GM21576 (cell line): Measurements from ENCODE around the gene APOC3.
A peak's percentile ranks its signal among the peaks of the same experiment; 100 is the strongest.

ENCODE experiments used
- ATAC-seq: cut with Tn5 transposase; IDR thresholded peaks from one replicate; pipeline ENCODE4 v1.9.1; 2021; ENCODE audit warnings: mild to moderate bottlenecking, moderate library complexity; ENCODE audit not compliant: unreplicated experiment

APOC3 gene

DNA sequence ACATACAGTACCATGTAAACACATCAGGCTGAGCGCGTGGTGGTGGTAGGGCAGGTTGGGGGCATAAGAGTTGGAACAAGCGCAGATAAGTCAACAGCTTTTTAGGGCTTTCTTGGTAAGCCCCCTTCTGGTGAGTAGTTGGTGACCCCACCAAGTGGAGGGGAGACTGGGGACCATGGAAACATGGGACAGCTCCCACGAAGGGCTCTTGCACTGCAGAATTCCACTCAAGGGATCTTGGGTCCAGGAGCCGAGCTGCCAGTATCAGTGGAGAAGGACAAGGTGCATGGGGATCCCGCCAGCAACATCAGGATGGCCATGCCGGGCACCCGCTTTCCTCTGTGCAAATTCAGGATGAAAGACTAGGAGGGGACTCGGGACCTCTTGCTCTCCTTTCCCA lies 14.0 kb downstream of the APOC3 start:
- no peak for ATAC-seq

DNA sequence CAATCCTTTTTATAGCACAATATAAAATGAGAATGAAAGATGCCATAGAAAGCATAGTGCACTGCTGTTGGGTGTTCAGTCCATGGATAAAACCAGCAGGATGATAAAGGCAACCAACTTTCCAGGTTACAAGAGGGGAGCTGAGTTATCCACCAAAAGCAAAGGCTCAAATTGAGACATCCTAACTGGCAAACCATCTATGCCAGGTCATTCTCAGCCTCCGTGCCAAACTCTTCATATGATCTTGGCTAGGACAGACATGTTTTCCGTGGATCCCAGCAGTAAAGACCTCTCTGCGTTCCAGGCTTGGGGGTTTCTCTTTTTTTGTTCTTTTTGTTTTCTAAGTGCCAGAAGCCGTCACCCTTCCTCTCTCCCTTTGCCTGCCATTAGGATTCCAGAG lies 15.0 kb downstream of the APOC3 start:
- ATAC-seq: no peak

DNA sequence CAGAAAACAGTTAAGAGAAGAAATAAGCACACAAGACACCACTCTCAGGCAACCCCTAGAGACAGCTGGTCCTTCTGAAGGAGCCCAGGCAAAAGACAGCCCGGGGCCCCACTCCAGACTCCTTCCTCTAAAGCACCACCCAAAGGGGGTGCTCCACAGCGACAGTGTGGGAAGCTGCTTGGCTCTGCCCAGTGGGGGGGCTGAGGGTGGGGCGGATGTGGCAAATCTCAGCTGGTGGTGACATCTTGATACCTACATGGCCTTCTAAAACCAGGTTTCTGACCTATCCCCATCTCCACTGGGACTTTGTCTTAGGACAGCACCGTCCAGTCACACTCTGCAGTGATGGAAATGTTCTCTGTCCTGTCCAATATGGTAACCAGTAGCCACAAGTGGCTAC lies 17.9 kb downstream of the APOC3 start:
- ATAC-seq: no peak

DNA sequence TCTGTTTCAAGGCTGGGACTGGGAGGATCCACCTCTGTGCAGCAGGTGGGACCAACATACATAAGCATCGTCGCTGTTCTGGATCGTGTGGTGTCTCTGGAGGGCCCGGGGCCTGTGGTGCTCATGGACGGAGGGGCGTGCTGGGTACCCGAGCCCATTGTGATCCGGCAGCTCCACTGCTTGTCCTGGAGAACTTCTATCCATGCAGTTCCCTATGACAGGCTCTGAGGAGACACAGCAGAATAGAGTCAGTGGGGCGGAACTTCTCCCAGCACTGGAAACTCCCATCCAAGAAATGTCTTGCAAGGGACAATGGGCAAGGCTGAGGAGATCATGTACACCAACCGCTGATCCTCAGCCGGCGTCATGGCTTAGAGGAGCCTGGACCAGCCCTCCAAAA lies 19.4 kb downstream of the APOC3 start:
- ATAC-seq: no peak

DNA sequence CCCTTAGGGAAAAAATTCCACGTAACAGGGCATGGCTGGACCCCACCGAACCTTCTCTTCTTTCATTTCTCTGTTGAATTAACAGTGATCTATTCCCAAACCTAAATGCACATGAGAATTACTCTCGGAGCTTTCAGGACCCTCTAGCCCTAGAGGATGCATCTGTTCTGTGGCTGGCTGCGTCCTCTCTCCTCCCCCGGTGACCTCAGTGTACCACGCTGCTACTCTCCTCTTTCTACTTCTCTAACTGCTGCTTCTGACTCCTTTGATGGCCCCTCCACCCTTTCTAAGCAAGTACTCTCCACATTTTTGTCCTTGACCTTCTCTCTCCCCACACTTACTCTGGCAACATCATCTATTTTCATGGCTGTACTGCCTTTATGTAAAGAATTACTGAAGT lies 19.8 kb downstream of the APOC3 start:
- no peak for ATAC-seq

DNA sequence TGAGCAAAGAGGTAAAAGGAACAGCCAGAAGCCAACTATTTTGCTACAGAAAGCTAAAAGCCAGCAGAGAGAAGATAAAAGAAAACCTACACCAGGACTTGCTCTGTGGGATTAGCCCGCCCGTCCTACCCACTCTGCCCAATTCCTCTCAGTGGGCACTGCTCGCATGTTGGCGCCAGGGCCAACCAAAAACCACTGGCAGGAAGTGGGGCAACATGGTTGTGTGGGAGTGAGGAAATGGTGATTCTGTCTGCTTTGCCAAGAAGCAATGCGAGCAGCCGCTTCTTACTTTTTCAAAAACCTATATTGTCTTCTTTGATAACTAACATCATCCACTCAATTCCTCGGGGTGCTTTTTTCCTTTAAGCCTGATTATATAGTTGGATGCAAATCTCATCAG lies 21.9 kb downstream of the APOC3 start:
- no peak for ATAC-seq

DNA sequence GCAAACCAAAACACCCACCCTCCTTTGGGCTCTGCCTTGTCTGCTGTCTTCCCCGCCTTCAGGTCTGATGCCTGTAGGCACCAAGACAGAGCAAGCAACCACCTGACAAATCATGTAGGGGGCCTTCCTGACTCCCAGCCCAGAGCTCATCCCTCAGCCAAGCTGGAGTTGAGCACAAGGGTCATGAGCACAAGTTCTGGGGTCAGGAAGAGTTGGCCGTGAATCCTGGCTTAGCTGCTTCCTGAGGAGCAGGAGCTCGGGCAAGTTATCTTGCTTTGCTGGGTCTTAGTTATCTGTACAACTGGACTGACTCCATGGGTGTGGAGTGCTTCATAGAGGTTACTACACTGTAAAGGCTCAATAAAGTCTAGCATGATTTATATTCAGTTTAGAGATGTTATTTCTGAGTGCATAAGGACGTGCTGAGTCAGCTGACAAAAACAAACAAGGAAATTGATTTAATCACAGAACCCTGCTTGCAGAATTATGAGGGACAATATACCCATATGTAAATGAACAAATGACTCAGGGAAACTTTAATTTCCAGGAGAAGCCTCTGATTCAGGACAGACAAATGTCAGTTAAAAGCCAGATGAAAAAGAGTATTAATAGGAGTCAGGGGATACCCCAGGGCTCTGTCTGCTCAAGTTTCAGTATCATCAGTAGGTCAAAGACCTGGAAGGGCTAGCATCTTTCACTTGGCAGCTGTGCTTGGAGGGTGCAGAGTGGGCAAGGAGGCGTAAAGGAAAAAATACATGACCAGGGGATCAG lies 22.7 kb downstream of the APOC3 start:
- ATAC-seq: no peak

DNA sequence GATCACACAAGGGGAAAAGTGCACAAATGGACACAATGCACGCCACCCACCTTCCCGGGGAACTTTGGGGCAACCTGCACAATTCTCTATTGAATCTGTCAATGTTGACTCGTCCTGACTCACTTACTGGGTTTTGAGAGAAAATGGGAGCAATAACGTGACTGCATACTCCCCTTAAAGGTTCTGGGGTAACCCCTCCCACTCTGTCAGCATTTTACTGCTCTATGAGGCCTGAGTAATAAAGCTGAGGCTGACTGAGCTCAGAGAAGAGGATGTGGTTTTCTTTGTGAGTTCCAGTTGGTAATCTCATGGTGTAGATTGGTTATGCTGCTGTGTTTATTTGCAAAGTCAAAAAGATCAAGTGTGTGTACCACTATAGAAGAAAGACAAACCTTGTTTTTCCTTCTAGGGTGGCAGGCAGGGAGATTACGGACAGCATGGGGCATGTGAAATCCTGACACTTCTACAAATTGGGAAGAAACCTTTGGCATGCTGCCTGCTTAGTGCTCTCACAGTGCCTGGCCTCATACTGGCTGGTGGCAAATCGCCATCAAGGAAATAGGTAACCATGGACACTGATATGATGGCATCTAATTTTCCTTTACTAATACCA lies 23.9 kb downstream of the APOC3 start:
- peak; percentile 95 for ATAC-seq

DNA sequence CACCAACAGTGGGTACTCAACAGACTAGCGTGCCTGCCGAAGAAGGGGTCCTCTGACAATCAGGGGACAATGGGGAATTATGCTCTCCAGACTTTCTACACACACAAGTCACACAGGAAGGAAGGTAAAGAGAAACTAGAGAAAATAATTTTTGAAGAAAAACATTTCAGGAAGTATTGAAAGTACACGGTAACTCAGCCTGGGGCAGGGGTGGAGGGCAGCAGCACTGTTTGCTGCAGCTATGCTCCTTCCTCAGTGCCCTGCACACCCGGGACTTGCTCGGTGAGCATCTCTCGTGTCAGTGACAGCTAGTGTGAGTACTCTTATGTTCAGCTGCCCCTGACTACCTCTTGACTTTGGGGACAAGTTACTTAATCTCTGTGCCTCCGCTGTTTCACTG lies 25.7 kb downstream of the APOC3 start:
- no peak for ATAC-seq

DNA sequence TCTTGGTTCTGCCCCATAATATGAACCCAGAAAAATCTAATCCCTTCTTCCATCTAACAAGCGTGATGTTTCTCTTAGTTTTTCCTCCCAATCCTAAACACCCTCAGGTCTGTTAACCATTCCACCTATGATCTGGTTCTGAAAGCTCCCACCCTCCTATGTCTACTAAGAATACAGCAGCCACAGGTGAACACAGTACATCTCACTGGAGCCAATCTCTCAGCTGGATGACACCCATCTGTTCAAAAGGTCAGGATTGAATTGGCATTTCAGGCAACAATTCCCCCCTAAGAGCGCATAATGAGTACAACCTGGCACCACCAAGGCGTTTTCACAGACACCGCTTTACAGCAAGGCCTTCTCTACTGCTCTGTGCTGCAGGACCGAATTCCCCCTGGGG lies 26.7 kb downstream of the APOC3 start:
- ATAC-seq: no peak

DNA sequence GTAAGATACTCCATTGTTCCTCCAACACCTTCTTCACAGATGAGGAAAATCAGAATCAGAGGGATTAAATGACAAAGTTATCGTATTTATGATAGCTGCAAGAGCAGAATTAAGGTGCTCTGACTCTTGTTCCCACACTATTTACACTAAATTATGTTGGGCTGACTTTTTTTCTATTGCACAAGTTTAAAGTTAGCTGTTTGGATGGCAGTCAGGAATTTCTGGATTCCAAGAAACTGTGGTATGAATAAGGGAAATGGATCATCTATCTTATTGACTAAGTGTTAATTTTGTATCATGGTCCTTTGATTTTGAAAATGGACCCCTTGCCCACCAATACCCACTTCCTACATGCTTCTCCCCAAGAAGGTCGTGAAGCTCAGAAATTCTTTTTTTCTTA lies 27.6 kb downstream of the APOC3 start:
- no peak for ATAC-seq

DNA sequence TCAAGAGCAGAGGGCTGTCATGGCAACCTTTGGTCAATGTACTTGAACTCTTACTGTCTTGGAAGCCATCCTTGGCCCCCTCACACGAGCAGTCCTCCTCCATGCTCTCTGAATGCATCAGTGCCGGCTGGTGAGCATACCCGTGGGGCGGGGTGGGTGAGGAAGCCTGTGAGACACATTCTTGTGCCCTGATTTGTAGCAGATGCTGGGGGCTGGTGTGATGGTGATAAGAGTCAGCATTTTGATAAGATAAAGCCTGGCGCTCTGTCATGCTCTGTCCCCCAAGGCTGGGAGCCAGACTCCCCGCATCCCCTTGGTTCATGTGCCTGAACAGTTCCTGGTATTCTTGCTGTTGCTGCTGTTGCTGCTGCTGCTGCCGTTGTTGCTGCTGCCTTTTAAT lies 28.2 kb downstream of the APOC3 start:
- ATAC-seq: no peak

DNA sequence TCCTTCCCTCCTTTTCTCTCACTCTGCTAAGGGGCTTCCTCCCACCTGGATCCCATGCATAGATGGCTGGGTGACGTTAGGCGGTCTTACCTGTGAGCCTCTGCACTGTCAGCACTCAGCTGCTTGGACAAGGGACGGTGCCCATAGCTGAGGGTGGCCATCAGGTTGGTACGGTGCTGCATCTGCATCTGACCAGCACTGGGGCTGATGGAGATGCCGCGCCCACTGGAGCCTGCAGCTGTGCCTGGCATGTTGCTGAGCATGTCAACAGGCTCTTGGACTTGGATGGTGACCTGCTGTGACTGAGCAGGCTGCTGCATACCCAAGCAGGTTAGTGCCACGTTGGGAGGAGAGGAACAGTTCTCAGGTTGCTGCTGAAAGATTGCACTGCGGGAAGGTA lies 29.5 kb downstream of the APOC3 start:
- ATAC-seq: no peak

DNA sequence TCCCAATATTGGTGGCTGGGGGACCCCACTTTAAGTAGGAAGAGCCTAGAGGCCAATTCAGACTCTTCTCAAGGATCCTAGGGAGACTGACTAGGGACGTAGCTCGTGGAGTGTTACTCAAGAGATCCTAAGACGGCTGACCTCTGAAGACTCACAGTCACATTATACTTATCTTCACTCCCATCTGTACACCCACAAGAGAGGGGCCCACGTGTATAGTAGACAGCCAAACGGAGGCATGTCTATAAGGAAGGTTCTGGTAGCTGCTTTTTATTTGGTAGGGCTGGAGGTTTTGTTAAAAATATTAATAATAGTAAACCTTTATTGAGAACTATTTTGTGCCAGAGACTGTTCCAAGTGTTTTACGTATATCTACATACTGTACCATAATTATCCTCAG lies 30.6 kb downstream of the APOC3 start:
- no peak for ATAC-seq

DNA sequence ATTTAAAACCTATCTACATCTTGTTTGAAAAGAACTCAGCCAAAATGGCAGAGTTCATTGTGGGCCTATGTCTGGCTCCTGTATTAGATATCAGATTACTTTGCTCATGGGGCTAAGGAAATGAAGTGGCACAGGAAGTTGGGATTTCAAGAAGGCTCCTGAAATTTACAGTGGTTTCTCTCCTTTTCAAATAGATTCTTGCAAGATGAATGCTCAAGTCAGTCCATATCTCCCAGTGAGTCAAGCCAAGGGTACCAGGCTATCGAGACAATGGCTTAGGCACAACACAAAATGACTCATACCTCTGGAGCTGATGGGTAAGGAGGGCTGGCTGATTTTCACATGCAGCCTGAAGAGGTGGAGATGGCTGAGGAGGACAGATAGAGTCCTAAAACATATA lies 31.8 kb downstream of the APOC3 start:
- ATAC-seq: no peak

DNA sequence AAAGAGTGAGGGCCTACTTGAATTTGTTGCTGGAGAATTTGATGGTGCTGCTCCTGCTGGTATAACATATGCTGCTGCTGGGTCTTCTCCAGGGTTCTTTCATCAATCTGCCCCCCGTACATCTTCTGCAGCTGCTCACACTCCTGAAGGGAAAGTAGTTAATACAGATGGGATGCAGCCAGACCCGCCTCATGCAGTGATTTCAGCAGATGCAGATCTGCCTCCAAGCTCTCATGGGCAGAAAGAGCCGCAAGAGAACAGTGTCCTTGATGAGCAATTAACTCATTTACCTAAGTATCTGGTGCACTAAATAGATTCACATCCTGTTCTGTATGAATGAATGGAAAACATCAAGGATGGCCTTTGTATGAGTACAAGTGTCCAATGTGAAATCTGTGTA lies 32.5 kb downstream of the APOC3 start:
- ATAC-seq: no peak

DNA sequence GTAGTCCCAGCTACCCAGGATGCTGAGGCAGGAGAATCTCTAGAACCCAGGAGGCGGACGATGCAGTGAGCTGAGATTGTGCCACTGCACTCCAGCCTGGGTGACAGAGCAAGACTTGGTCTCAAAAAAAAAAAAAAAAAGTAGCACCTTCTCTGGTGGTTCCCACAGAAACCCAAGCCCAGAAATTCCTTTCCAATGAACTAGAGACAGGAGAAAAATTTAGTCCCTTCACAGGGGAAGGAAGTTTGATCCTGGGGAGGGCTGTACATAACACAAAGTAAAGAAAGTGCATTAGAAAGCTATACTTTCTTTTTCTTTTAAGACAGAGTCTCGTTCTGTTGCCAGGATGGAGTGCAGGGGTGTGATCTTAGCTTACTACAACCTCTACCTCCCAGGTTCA lies 33.2 kb downstream of the APOC3 start:
- no peak for ATAC-seq

DNA sequence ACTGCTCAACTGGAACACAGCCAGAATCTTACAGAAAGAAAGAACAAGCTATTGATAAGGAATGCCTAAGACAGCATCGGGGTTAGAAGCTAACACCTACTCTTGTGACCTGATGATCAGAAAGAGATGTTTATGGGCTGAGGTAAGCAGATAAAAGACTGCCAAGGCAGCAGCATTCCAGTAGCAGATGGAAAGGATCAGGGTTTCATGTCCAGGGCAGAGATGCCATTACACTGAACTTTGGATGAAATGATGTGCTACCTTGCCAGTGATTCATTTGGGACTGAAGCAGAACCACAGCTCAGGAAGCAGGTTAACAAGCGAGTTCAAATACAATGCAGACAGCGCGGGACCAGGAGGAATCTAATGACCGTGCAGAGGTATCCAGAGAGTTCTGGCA lies 34.8 kb downstream of the APOC3 start:
- ATAC-seq: no peak

DNA sequence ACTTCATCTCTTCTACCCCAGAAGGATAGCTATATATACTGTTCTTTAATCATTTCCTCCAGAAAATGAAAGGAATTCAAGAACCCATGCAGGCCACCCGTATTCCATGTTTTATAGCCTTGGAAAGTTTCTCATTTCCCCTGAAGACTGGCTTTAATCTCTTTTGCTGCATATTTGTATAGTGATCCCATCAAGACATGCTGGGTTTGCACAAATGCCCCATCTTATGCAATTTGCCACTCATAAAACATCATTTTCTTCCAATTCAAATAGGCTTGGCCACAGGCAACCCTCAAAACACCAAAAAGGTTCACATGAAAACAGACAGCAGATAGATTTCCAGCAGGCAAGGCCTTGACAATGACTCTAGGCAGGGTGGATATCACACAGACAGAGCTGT lies 36.0 kb downstream of the APOC3 start:
- no peak for ATAC-seq

DNA sequence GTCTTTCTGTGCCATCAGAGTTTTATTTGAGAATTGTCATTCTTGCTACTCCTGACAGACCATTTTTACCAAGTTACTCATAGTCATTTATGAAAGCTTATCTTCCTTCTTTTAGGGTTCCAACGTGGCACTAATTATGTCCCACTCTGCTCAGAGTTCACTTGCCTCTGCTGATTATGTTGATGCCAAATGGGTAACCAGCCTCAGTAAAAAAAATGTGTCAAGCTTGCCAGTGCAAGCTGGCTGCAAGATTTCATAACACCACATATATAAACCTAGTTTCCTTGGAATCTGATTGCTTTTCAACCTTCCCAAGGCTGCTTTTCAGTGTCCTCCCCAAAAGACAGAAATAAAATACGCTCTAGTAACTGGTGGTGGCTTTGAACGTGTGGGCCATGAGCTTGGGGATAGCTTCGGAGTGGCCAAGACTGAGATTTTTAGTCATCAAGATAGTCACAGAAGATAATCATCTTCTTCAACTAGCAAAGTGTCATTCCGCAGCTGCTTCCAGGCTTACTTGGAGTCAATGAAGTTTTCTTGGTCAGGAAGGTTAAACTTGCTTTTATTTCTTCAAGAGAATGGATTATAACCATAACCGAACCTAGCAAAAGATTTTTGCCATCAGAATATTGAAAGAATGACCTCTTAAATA lies 37.2 kb downstream of the APOC3 start:
- no peak for ATAC-seq

DNA sequence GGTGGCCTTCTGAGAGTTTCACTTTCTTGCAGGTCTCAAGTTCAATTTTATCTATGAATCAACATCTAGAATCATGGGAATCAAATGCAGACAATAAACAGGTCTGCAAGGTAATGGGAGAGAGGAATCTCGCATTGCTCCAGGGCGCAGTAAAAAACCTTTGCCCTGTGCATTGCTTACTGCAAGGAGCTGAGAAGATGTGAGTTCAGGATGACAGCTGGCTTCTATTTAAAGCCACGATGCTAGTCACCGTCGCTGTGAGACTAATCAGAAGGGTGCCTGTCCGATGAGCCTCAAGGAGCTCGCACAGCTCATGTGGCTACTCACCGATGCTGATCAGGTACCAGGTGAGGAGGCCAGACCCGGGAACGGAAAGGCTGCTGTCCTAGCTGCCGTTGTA lies 37.9 kb downstream of the APOC3 start:
- ATAC-seq: no peak

DNA sequence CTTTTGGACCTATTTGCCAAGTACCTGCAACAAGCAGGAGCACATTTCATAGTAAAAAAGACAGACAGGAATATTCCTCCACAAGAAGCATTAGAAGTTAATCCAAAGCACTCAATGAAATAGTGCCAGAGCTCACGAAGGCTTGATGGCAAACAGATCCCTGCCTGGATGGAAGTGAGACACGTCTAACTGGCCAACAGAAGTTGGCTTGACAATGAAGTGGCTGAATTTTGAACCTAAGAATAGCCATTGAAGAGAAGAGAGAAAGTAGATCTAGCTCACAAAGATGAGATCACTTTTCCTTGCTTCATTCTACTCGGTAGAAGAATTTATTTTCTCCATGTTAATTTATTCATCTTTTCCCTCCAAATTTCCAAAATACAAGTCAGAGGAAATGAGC lies 38.4 kb downstream of the APOC3 start:
- ATAC-seq: no peak
